Occipital lobe (tissue), 2 donors: ENCODE data around the gene STAMBPL1. TPM values are rescaled to one million over a fixed set of nuclear protein-coding genes. Genes with fewer than 3 reads are reported as not detected.
"Not testable (repeated sequence)": the region's sequence is repeated elsewhere in the genome, so short reads cannot be mapped to it uniquely, and the experiment has no call there.

Source experiments
- DNase-seq: peaks from one replicate; lab custom pipeline; 2025; lab: John Stamatoyannopoulos, UW
- total RNA-seq: library from RNA; depleted of rRNA; stranded (reverse); fragments of >200 nt; gene quantifications from one replicate; pipeline ENCODE4 v1.2.3, GENCODE V29; 2014

Gene STAMBPL1
- total RNA-seq, 1 donor from 2014 or later = 7.8 TPM

DNA sequence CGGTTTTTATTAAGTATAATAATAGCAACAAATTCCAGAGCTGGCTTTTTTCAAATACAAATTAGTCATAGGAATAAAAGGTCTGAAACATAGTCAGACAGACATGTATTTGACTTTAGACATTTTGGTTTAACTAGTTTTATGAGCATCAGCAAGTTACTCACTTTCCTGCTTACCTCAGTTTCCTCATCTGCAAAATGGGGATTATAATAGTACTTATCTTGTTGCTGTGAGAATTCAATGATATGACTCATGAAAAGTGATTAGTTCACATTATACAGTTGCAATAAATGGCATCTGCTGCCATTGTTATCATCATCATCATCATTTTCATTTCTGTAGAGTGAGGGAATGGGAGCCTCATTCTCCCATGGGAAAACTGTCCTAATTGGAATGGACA, 39.0 kb downstream of the STAMBPL1 start:
- DNase-seq = no peak

DNA sequence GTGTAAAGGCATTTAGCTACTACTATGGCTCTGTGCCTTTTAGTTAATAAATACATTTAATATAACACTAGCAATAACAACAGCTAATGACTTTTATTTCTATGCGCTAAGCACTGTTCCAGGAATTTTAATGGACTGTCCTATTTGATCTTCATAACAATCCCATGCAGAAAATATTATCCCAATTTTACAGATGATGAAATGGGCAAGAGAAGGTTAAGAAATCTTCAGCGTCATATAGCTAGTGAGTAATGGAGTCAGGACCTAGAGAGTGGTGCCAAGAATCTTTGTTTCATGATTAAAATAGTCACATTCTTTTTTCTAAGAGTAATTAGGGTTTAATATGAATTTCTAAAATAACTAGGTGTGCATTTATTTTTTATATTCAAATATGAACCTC, 40.2 kb downstream of the STAMBPL1 start:
- no peak for DNase-seq

DNA sequence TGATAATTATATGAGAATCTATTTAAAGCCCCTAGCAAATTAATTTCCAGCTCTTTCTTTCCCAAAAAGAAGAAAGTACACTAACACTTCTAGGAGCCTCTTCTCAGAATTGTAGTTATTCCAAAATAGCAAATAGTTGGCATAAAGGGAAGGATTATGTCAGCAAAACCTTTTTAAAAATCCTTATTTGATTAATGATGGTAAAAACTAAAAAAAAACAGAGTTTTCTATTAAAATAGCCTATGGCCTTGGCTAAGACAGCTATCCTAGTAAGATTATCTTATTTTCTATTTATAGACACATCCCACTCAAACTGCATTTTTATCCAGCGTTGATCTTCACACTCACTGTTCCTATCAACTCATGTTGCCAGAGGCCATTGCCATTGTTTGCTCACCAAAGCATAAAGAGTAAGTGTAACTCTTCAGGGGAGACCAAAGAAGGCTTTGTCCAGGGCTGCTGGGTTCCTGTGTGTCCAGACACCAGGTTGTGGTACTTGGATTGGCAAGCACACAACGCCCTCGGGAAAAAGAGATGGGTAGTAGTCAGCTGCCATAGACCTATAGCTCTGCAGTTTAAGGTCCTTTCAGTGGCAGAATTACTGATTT, 41.0 kb downstream of the STAMBPL1 start:
- DNase-seq = no peak

DNA sequence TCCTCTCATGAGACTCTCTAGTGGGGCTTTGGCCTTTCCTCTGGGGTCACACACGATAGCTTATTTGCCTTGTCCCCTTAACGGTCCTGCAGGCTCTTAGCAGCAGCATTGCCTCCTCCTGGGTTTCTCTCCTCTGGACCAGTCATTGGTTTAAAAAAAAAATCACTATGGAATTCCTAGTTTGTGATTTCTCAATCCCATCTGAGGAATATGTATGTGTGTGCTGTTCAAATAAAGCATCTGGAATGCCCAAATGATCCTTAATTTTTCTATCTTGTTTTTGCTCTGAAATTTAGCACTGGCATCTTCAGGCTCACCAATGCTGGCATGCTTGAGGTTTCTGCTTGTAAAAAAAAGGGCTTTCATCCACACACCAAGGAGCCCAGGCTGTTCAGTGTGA, 42.0 kb downstream of the STAMBPL1 start:
- DNase-seq = no peak

DNA sequence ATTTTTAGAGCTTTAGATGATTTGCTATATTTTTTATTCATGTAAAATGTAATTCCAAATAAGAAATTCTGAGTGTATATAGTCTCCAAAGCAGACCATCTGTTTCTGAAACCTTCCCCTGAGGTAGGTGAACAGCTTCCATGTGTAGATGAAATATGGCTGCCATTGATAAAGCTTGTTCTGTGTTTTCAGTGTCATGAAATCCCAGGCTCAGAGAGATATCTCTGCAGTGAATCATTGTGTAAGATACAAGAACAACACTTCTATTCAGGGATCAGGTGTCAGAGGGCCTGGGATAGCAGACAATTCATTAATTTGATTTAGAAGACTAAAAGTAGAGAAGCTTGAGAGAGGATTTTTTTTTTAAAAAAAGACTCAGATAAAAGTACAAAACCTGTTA, 43.5 kb downstream of the STAMBPL1 start:
- DNase-seq = no peak

DNA sequence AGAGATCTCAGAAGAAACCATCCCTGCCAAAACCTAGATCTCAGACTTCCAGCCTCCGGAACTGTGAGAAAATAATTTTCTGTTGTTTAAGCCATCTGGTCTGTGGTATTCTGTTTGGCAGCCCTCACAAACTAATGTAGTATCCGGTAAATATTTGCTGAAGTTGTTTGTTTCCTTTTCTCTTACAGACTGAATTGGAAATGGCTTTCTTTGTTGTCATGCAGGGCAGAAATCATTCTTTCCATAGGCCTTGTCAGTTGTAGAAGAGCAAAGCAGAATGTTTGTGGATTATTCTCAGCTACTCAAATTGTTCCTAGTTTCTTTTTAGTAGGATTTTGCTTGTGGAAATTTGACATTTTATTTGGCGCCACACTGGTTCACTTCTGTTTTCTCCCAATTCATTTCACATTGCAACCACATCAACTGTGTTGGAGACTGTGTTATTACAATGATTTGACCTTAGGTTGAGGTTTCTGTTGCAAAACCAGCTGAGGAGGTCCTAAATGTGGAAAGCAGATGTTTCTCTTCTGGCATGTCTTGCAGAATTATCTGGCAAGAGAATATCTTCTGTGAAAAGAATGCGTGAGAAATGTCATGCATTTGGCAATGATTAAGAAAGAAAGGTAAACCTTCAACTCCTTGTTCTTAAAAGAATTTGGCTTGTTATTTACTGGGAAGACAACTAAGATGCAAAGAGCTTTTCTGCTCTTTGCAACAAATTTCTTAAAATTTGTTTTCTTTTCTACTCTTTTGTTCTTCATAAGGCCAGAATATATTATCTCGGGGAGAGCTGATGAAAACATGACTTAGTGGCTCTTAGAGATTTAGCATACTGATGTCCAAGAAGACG, 46.7 kb downstream of the STAMBPL1 start:
- DNase-seq = no peak

DNA sequence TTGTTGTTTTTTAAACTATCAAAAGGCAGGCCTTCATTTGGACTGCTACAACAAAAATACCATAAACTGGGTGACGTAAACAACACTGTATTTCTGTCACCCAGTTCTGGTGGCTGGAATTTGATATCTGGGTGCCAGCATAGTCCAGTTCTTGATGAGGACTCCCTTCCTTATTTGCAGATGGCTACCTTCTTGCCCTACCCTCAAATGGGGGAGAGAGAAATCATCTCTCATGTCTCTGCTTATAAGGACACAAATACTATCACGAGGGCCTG, 47.3 kb downstream of the STAMBPL1 start:
- no peak for DNase-seq

DNA sequence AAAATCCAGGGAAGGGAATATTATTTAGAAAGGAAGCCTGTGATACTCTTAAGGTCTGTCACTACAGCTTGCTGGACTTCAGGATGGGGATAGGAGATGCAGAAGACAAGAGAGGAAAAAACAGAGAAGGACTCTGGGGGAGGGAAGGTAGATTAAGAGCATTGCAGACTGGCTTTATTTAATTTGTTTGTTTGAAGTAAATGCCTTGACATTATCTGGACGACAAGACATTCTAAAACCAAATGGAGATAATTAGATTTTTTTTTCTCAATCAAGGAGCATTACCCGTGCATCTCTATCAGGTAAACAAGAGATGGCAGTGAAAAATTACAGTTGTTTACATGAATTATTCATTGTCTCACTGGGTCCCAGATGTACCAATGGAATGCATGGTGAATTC, 48.2 kb downstream of the STAMBPL1 start:
- DNase-seq = no peak

DNA sequence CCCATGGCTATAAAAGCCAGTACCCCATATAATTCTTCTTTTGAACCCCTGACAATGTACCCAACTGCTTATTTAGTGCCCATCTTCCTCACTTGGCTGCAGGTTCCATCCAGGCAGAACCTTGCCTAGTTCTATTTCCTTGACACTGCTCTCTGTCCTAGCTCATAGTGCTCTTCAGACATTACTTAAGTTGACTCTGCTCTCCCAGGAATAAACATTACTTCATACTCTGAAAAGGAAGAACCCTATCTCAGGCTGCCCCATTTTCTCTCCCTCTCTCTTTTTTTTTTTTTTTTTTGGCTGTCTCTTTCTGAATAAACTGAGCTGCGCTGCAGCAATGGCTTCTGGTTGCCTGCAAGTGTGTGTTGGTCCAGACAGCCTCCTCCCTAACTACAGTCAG, 51.5 kb downstream of the STAMBPL1 start:
- DNase-seq = no peak

DNA sequence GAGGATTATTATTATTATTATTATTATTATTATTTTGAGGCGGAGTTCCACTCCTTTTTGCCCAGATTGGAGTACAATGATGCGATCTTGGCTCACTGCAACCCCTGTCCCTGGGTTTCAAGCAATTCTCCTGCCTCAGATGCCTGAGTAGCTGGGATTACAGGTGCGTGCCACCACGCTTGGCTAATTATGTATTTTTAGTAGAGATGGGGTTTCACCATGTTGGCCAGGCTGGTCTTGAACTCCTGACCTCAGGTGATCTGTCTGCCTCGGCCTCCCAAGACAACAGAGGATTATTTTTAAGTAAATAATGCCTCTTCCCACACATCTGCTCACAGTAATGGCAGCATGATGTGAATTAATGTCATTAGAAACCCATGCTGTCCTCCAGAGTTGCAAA, 52.0 kb downstream of the STAMBPL1 start:
- DNase-seq = not testable (repeated sequence)

DNA sequence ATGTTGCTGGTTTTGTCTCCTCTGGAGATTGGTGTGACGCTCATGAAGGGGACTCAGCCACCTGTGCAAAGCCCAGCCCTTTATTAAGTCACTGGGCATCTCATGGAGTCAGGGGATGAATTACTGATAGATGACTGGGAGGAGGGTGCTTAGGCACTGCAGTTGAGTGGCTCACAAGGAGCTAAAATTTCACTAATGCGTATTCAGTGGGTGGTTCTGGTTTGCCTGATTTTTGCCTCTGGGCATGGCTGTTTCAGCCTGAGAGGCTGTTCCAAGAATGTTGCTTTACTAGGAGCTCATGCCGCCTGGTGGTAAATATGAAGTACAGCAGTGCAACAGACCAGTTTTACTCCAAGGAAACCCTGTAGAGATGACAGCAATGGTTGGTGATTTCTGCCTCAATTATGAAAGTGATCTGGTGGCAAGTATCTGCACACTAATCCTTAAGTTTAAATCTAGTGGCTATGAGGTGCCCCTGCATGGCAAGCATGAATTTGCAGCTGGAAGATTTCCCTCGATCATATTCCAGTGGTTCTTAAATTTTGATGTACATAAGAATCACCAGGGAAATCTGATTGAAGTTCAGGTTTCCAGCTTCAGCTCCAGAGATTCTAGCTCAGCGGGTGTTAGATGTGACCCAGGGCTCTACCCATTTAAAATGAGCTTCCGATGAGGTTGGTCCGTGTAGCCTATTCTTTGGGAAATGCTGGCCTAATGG, 52.7 kb downstream of the STAMBPL1 start:
- peak; percentile 18 for DNase-seq

DNA sequence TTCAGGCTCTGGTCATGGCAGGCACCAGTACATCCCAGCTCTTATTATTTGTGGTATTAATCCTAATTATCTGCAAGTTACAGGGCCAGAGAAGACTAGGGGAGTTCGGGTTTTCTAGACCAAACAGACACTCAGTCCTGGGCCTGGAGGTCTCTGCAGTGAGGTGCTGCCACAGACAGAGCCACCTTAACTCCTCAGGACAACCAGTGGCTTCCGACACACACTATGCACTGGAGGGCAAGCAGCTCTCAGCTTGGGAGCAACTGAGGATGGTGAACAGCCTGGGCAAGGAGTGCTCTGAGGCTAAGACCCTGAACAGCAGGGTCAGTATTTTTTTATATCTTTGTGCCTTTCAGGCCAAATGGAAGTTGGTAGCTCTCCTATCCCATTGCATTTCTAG, 53.5 kb downstream of the STAMBPL1 start:
- no peak for DNase-seq

DNA sequence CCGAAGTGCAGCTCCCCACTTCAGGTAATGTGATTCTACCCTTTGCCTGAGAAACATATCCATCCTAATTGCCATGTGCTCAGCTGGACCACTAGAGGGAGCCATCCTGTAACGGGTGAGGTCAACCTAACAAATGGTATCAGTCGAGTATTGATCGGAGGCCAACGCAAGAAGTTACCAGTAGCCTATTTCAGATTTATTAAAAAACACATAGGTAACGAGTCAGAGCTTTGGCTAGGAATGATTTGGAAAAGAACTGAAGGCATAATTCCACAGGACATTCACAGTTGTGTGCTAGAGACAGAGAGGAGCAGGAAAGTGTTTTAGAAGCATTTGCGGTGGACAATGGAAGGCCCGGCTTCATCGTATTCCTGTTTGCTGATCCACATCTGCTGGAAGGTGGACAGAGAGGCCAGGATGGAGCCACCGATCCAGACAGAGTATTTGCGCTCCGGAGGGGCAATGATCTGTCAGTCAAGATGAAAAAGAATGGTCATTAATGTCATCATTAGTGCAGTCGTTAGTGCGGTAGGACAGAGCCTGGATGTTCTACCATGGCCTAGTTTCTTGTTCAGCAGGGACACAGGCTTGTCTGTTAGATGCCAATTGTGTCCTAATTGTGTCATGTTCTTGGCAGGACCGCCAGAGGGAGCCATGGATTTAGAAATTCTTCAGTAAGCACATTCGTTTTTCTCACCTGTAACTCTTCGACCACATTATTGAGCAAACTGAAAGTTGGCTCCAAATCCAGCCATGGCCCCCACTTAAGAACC, 55.0 kb downstream of the STAMBPL1 start:
- DNase-seq = peak; percentile 45

DNA sequence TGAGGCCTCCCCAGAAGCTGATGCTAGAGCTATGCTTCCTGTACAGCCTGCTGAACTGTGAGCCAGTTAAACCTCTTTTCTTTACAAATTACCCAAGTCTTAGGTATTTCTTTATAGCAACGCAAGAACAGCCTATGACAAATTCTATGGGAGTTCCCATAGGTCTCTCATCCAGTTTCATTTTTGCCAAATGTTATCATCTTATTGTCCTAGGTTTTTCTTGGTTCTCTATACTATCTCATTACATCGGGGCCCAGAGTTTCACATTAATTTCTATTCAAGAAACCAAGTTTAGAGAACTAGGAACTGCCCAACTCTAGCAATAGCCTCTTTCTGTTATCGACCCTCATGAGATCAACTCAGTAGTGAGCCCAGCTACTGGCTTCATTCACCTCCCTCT, 56.6 kb downstream of the STAMBPL1 start:
- no peak for DNase-seq

DNA sequence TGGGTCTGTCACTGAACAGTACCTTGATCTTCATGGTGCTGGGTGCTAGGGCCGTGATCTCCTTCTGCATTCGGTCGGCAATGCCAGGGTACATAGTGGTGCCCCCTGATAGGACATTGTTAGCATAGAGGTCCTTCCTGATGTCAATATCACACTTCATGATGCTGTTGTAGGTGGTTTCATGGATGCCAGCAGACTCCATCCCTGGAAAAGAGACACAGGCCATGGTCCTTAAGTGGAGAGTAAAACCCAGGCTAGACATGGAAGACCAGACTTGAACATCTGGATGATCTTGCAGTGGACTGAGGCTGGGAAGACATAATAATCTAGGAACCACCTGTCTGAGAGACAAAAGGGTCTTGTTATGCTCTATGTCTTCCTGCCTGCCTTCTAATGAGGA, 58.0 kb downstream of the STAMBPL1 start:
- DNase-seq = no peak

DNA sequence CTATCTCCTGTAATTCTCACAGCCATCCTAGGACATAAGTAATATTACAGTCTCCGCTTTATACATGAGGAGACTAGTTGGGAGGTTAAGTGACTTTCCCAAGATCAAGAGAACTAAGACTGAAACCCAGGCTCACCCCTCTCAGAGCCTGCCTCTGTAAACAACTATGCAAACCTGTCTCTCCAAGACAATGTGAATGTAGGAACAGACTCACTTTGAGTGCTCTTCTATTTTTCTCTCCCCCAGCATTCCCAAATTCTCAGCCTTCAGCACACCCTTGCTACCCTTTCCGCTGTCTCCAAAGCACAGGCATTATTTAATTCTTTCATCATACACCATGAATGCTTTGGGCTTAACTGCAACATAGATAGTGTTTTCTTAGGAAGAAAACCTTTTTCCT, 58.9 kb downstream of the STAMBPL1 start:
- DNase-seq = no peak

DNA sequence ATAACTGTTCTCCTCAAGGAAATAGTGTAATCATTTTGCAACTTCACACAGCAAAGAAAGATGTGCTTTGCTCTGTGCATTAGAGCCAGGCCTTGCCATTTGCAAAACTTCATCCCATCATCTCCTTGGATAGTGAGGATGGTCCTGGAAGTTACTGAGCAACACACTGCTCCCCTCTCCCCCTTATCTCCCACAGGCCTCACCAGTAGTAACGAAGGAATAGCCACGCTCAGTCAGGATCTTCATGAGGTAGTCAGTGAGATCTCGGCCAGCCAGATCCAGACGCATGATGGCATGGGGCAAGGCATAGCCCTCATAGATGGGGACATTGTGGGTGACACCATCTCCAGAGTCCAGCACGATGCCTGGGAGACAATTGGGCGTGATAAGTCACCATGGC, 61.0 kb downstream of the STAMBPL1 start:
- no peak for DNase-seq

DNA sequence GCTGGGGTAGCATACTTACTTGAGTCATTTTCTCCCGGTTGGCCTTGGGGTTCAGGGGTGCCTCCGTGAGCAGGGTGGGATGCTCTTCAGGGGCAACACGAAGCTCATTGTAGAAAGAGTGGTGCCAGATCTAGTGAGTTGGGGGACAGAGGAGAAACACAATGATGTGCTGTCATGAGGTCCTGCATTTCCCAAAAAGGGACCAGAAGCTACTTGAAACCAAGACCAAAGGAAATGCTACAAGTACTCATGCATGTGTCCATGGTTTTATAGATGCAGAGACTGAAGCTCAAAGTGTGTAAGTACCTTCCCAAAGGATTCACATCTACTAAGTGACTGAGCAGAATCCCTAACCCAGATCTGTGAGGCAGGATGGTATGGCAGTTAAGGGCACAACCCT, 63.7 kb downstream of the STAMBPL1 start:
- no peak for DNase-seq

DNA sequence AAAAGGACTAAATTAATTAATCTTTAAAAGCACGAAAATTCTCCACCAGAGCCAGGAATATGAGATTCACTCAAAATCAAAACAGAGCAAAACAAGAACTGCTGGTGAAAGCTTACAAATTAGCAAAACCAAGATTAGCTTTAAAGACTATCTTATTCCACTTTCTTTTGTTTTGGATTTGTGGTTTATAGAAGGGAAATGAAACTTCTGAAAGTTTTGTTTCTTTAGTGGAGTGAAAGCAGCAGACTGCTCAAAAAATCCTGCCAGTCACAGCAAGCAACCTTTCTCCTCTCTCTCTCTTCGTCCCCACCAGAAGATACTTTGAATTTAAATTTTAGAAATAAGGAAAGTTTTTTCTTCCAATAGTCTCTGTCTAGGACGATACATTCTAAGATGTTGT, 64.8 kb downstream of the STAMBPL1 start:
- no peak for DNase-seq

DNA sequence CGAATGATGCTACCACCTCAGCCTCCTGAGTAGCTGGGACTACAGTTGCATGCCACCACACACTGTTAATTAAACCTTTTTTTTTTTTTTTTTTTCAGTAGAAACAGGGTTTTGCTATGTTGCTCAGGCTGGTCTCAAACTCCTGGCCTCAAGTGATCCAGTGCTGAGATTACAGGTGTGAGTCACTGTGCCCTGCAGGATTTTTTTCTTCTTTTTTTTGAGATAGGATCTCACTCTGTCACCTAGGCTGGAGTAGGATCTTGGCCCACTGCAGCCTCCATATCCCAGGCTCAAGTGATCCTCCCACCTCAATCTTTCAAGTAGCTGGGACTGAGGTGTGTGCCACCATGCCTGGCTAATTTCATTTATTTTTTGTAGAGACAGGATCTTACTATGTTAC, 66.2 kb downstream of the STAMBPL1 start:
- DNase-seq = no peak

DNA sequence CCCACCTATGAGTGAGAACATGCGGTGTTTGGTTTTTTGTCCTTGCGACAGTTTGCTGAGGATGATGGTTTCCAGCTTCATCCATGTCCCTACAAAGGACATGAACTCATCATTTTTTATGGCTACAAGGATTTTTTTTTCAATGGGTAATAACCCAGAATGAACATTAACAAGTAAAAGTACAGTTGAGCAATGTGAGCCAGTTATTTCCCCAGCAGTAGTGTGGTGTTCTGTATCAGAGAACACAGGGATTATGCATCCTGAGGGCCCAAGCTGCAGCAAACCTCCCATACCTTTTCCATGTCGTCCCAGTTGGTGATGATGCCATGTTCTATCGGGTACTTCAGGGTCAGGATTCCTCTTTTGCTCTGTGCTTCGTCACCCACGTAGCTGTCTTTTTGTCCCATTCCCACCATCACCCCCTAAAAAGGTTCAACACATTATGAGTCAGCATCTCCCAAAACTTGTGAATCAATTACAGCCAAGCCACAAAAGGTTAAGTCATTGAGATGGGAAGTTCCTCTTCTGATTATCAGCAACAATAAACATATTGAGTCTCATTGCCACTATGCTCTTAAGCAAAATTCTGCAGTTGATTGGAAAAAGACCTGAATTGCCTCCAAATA, 67.0 kb downstream of the STAMBPL1 start:
- DNase-seq = no peak

DNA sequence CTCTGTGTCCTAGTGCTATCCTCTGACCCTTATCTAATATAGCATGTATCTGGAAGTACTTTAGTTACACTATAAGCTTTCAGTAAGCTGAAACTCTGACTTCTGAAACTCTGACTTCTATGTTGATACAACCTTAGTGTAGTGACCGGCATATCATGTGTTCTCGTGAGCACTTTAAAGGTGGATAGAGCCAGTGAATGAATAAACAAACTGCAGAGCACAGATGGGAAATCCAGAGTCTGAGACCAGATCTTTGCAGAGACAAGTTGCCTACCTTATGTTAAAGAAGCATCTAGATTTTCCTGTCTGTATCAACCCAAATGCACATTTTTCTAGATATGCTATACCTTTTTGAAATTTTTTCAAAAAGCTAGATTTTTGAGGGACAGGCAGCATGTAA, 69.0 kb downstream of the STAMBPL1 start:
- no peak for DNase-seq
